Neural cell (in vitro differentiated cells): ENCODE results near the gene AGPAT3. TPM values are rescaled to one million over a fixed set of nuclear protein-coding genes. Genes with fewer than 3 reads are reported as not detected.

Experiments used
- H2AFZ ChIP-seq: fragments of 200-600, 300-800 bp; sonication (generic), shearing (Covaris generic); 2 replicates; pipeline ENCODE4 v1.6.0; 2014; ENCODE audit warnings: low read depth, mild to moderate bottlenecking, antibody characterized with exemption, low read length, moderate library complexity
- H3F3A ChIP-seq: fragments of 200-600 bp; shearing (Covaris generic); 2 replicates; pipeline ENCODE4 v1.6.1; 2016; ENCODE audit warnings: mild to moderate bottlenecking, moderate library complexity, mixed read lengths, antibody characterized with exemption, low read length; ENCODE audit not compliant: insufficient read depth, poor library complexity, severe bottlenecking
- H3K27ac ChIP-seq: fragments of 200-600, 300-800 bp; sonication (generic), shearing (Covaris generic); 2 replicates; pipeline ENCODE4 v1.5.1; 2014; ENCODE audit warnings: mild to moderate bottlenecking, low read length, moderate library complexity
- H3K27me3 ChIP-seq: fragments of 300-800, 200-600 bp; sonication (generic), shearing (Covaris generic); 2 replicates; pipeline ENCODE4 v1.6.0; 2014; ENCODE audit warnings: mild to moderate bottlenecking, low read depth, low read length, moderate library complexity; ENCODE audit not compliant: insufficient read depth
- H3K36me3 ChIP-seq: fragments of 300-800, 200-600 bp; sonication (generic), shearing (Covaris generic); 2 replicates; pipeline ENCODE4 v1.5.1; 2014; ENCODE audit warnings: mild to moderate bottlenecking, antibody characterized with exemption, low read length, moderate library complexity; ENCODE audit not compliant: insufficient read depth
- H3K4me2 ChIP-seq: fragments of 300-800, 200-600 bp; sonication (generic), shearing (Covaris generic); 2 replicates; pipeline ENCODE4 v1.6.0; 2014; ENCODE audit warnings: mild to moderate bottlenecking, low read length
- H3K4me3 ChIP-seq: fragments of 300-800, 200-600 bp; sonication (generic), shearing (Covaris generic); 2 replicates; pipeline ENCODE4 v1.5.1; 2014; ENCODE audit warnings: mild to moderate bottlenecking, low read length, moderate library complexity
- H3K79me2 ChIP-seq: fragments of 200-600 bp; shearing (Covaris generic); replicated peaks from 2 replicates; pipeline ENCODE4 v1.6.0; 2014; ENCODE audit warnings: mild to moderate bottlenecking, low read length, moderate library complexity; ENCODE audit not compliant: insufficient read depth
- H3K9ac ChIP-seq: fragments of 300-800, 200-600 bp; sonication (generic), shearing (Covaris generic); 2 replicates; pipeline ENCODE4 v1.6.1; 2016; ENCODE audit warnings: mild to moderate bottlenecking, low read length, mixed read lengths
- H3K9me2 ChIP-seq: fragments of 200-600 bp; shearing (Covaris generic); 2 replicates; pipeline ENCODE4 v1.6.1; 2016; ENCODE audit warnings: mild to moderate bottlenecking, low read length, mixed read lengths; ENCODE audit not compliant: insufficient read depth
- H3K9me3 ChIP-seq: fragments of 200-600, 300-800 bp; sonication (generic), shearing (Covaris generic); 2 replicates; pipeline ENCODE4 v1.6.1; 2016; ENCODE audit warnings: mild to moderate bottlenecking, mixed run types, low read length, moderate library complexity, mixed read lengths
- H4K20me1 ChIP-seq: fragments of 200-600 bp; shearing (Covaris generic); 2 replicates; pipeline ENCODE4 v1.6.1; 2016; ENCODE audit warnings: mild to moderate bottlenecking, mixed run types; ENCODE audit not compliant: insufficient read depth
- CTCF ChIP-seq: fragments of 450-650 bp; IDR thresholded peaks from 2 replicates; pipeline ENCODE4 v1.5.1; 2014; ENCODE audit warnings: antibody characterized with exemption, mild to moderate bottlenecking, moderate library complexity; ENCODE audit not compliant: poor library complexity, severe bottlenecking
- EP300 ChIP-seq: fragments of 450-650 bp; conservative IDR thresholded peaks from 2 replicates; pipeline ENCODE4 v1.6.1; 2014; ENCODE audit warnings: antibody characterized with exemption, mild to moderate bottlenecking, moderate library complexity; ENCODE audit not compliant: poor library complexity, severe bottlenecking
- EZH2 ChIP-seq: fragments of 200-600, 300-800 bp; shearing (Covaris generic), sonication (generic); IDR thresholded peaks from 2 replicates; pipeline ENCODE4 v1.6.1; 2014; ENCODE audit warnings: antibody characterized with exemption, low read length, borderline replicate concordance, mild to moderate bottlenecking; ENCODE audit not compliant: insufficient read depth, poor library complexity, severe bottlenecking
- MXI1 ChIP-seq: fragments of 450-650 bp; conservative IDR thresholded peaks from 2 replicates; pipeline ENCODE4 v1.6.1; 2014; ENCODE audit warnings: antibody characterized with exemption, mild to moderate bottlenecking; ENCODE audit not compliant: poor library complexity, severe bottlenecking
- POLR2AphosphoS5 ChIP-seq: IDR thresholded peaks from 2 replicates; pipeline ENCODE4 v1.6.1; 2012
- RAD21 ChIP-seq: fragments of 450-650 bp; conservative IDR thresholded peaks from 2 replicates; pipeline ENCODE4 v1.6.1; 2014; ENCODE audit warnings: antibody characterized with exemption, mild to moderate bottlenecking, moderate library complexity
- SMC3 ChIP-seq: fragments of 450-650 bp; conservative IDR thresholded peaks from 2 replicates; pipeline ENCODE4 v1.6.1; 2014; ENCODE audit warnings: antibody characterized with exemption, mild to moderate bottlenecking, moderate library complexity; ENCODE audit not compliant: poor library complexity
- TAF1 ChIP-seq: IDR thresholded peaks from 2 replicates; pipeline ENCODE4 v1.6.1; 2012; ENCODE audit warnings: low read depth
- polyA plus RNA-seq: library from polyadenylated mRNA; depleted of rRNA; stranded (reverse); fragments of >200 nt; gene quantifications from 2 replicates; pipeline ENCODE4 v1.2.3, GENCODE V29; 2014
- TF ChIP-seq, protein P1 (sequence below): IDR thresholded peaks from 2 replicates; pipeline ENCODE4 v1.6.1; 2012; ENCODE audit warnings: borderline replicate concordance

Gene AGPAT3
- polyA plus RNA-seq, 1 donor from 2014 or later = 8.4 TPM

GRCh38 chr21:43917515-43918384 lies 52.7 kb downstream of the AGPAT3 start:
- no peak overlapping the region for H2AFZ ChIP-seq
- H3K27ac ChIP-seq = no peak overlapping the region
- no peaks in the 10 kb centered on the region for H3K9me2 ChIP-seq
- no peaks in the 10 kb centered on the region for H3K36me3 ChIP-seq
- no peaks in the 10 kb centered on the region for H3K9me3 ChIP-seq
- no peaks in the 10 kb centered on the region for H3K27me3 ChIP-seq
- no peak overlapping the region for H3K4me3 ChIP-seq
- TF ChIP-seq, protein P1, sequence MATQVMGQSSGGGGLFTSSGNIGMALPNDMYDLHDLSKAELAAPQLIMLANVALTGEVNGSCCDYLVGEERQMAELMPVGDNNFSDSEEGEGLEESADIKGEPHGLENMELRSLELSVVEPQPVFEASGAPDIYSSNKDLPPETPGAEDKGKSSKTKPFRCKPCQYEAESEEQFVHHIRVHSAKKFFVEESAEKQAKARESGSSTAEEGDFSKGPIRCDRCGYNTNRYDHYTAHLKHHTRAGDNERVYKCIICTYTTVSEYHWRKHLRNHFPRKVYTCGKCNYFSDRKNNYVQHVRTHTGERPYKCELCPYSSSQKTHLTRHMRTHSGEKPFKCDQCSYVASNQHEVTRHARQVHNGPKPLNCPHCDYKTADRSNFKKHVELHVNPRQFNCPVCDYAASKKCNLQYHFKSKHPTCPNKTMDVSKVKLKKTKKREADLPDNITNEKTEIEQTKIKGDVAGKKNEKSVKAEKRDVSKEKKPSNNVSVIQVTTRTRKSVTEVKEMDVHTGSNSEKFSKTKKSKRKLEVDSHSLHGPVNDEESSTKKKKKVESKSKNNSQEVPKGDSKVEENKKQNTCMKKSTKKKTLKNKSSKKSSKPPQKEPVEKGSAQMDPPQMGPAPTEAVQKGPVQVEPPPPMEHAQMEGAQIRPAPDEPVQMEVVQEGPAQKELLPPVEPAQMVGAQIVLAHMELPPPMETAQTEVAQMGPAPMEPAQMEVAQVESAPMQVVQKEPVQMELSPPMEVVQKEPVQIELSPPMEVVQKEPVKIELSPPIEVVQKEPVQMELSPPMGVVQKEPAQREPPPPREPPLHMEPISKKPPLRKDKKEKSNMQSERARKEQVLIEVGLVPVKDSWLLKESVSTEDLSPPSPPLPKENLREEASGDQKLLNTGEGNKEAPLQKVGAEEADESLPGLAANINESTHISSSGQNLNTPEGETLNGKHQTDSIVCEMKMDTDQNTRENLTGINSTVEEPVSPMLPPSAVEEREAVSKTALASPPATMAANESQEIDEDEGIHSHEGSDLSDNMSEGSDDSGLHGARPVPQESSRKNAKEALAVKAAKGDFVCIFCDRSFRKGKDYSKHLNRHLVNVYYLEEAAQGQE = no peak
- TF ChIP-seq TAF1 (no peak), EP300 (no peak), POLR2AphosphoS5 (no peak), CTCF (no peak), SMC3 (no peak), EZH2 (no peak), RAD21 (no peak), MXI1 (no peak)
- H3K79me2 ChIP-seq = no peaks in the 10 kb centered on the region
- H3K9ac ChIP-seq = no peak overlapping the region
- no peaks in the 10 kb centered on the region for H4K20me1 ChIP-seq
- no peaks in the 10 kb centered on the region for H3F3A ChIP-seq
- H3K4me2 ChIP-seq = no peak overlapping the region

DNA sequence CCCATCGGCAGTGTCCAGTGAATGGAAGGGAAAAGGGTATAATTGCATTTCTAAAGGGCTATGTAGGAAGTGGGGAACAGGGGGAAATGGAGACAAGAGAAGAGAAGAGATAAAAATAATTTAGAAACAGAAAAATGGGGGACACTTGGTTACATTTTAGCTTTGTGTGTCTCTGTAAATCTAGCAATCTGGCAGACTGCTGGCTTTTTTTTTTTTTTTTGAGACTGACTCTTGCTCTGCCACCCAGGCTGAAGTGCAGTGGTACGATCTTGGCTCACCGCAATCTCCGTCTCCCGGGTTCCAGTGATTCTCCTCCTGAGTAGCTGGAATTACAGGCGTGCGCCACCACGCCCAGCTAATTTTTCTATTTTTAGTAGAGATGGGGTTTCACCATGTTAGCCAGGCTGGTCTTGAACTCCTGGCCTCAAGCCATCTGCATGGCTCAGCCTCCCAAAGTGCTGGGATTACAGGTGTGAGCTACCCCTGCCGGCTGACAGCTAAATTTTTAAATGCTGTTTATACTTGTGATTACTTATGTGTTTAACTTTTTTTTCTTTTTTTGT lies 53.4 kb downstream of the AGPAT3 start:
- Histone ChIP-seq H3K27me3 (no peaks in the 10 kb centered on the region), H3K79me2 (no peaks in the 10 kb centered on the region)

More for the DNA sequence above, 53.4 kb downstream of the AGPAT3 start:
- Histone ChIP-seq H2AFZ (no peak overlapping the region), H3K4me2 (no peak overlapping the region), H3F3A (no peaks in the 10 kb centered on the region), H3K4me3 (no peak overlapping the region), H3K36me3 (no peaks in the 10 kb centered on the region), H3K9me3 (no peaks in the 10 kb centered on the region), H3K9me2 (no peaks in the 10 kb centered on the region), H3K27ac (no peak overlapping the region), H3K9ac (no peak overlapping the region), H4K20me1 (no peaks in the 10 kb centered on the region)
- TF ChIP-seq MXI1 (no peak), RAD21 (no peak), TAF1 (no peak), EP300 (no peak), SMC3 (no peak), CTCF (no peak), EZH2 (no peak), POLR2AphosphoS5 (no peak)
- TF ChIP-seq, protein P1 = no peak
